Measurements from ENCODE around the gene SVEP1.

The SVEP1 gene

GRCh38 chr9:110606179-110606790, 26.7 kb upstream of the SVEP1 start:
- no peak for TF ChIP-seq CTCF (IDR thresholded peaks at IDR 0.05)

- no peak for TF ChIP-seq CTCF (IDR thresholded peaks at IDR 0.05)
Observed at GRCh38 chr9:110605565-110605964, 26.0 kb upstream of the SVEP1 start.

- TF ChIP-seq CTCF (IDR thresholded peaks at IDR 0.05) = no peak
Observed at GRCh38 chr9:110604171-110604601, 24.6 kb upstream of the SVEP1 start.

GRCh38 chr9:110602281-110602680, 22.7 kb upstream of the SVEP1 start:
- TF ChIP-seq CTCF (IDR thresholded peaks at IDR 0.05) = no peak

GRCh38 chr9:110601098-110601497, 21.6 kb upstream of the SVEP1 start:
- no peak for TF ChIP-seq CTCF (IDR thresholded peaks at IDR 0.05)

GRCh38 chr9:110599468-110599867, 19.9 kb upstream of the SVEP1 start:
- TF ChIP-seq CTCF (IDR thresholded peaks at IDR 0.05) = no peak

GRCh38 chr9:110592044-110592830, 12.7 kb upstream of the SVEP1 start:
- no peak for TF ChIP-seq CTCF (IDR thresholded peaks at IDR 0.05)
